Subcutaneous adipose tissue (tissue), 4 donors: ENCODE results near the gene ACTC1. TPM values are rescaled to one million over a fixed set of nuclear protein-coding genes. Genes with fewer than 3 reads are reported as not detected.

ENCODE experiments used
- total RNA-seq, 4 donors: library from RNA; depleted of rRNA; stranded (reverse); fragments of >200 nt; gene quantifications; one replicate each; pipeline ENCODE4 v1.1.0, GENCODE V29; 2016
- TF ChIP-seq, protein P1 (sequence below): fragments of 450-650 bp; IDR thresholded peaks from one replicate; pipeline ENCODE4 v1.5.1; 2016; ENCODE audit warnings: low read depth, mild to moderate bottlenecking, control low read depth, antibody characterized with exemption, moderate library complexity

ACTC1 gene
- total RNA-seq, 4 donors from 2014 or later = 0.44 TPM; not detected in 3

DNA sequence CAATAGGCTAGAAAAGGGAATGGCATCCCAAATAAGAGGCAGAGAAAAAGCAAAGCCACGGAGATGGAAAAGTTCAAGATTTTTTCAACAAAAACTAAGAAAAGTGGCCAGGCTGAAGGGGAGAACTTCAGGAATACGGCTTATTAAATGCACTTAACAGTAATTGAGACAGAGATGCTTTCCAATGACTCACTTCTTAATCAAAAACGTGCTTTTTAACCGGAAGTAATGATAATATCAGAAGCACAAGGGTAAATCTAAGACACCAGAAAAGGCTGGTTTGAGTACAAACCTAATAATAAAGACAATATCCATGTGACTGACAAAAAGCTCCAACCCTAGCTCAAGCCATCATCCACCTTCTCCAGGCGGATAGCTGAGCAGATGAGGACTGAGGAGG lies 24.8 kb upstream of the ACTC1 start:
- TF ChIP-seq, protein P1, sequence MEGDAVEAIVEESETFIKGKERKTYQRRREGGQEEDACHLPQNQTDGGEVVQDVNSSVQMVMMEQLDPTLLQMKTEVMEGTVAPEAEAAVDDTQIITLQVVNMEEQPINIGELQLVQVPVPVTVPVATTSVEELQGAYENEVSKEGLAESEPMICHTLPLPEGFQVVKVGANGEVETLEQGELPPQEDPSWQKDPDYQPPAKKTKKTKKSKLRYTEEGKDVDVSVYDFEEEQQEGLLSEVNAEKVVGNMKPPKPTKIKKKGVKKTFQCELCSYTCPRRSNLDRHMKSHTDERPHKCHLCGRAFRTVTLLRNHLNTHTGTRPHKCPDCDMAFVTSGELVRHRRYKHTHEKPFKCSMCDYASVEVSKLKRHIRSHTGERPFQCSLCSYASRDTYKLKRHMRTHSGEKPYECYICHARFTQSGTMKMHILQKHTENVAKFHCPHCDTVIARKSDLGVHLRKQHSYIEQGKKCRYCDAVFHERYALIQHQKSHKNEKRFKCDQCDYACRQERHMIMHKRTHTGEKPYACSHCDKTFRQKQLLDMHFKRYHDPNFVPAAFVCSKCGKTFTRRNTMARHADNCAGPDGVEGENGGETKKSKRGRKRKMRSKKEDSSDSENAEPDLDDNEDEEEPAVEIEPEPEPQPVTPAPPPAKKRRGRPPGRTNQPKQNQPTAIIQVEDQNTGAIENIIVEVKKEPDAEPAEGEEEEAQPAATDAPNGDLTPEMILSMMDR = no peak

DNA sequence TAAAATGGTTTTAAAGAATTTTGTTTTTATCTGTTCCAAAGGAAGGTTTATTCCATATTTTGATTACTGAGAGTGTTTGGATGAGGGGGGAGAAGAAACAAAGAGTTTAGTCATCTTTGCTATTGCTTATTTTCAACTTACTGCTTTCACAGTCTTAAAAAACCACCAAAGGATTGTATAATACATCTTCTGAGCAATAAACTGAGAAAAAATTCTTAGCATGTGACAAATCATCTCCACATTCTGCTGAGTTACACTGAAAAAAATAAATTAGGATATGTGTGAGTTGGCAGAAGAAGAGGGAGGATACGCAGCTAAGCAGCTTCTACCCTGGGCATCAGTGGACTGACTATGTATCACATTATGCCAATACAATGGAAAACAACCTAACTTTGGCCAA lies 23.2 kb upstream of the ACTC1 start:
- TF ChIP-seq, protein P1 = no peak

DNA sequence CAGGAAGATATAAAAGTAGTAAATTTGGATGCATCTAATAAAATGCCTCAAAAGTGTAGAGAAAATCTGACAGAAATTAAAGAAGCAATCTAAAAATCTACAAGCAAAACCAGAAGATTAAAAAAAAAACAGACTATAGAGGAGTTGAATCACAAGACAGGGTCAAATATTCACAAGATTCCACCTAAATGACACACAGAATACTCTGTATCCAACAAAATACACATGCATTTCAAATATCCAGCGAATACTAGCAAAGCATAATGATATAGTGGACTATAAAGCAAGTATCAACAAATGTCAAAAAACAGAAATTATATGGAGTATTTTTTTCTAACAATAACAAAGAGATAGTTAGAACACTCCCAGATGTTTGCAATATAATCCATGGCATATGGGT lies 20.5 kb upstream of the ACTC1 start:
- TF ChIP-seq, protein P1 = no peak

DNA sequence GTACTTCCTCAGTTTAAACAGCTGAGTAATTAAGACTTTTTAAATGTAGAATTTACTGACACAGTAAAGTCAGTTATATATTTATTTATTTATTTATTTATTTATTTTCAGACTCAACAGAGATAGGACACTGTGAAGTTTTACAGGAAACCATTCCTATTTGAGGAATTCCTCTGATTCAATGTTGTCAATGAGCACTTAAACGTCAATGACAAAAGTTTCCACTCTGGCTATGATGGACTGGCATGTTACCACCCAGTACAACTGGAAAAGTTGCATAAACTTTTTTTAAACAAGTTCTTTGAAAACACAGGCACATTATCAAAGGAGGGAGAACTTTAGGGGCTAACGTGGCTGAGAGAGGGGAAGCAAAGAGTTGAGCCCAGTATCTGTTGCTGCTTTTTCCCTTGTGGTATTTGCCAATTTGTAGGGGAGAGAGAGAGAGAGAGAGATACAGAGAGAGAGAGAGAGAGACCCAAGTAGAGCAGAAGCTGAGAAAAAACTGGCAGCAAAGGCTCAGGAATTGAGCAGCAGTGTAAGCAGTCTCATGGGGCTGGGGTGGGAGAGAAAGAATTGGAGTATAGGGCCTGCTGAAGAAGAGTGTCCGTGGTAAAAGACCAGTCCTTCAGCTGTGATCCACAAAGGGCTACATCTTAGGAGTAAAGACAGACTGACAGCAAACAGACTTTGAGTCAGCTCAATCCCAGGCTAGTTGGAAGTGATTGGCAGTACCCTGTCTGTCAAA lies 18.3 kb upstream of the ACTC1 start:
- TF ChIP-seq, protein P1 = no peak

DNA sequence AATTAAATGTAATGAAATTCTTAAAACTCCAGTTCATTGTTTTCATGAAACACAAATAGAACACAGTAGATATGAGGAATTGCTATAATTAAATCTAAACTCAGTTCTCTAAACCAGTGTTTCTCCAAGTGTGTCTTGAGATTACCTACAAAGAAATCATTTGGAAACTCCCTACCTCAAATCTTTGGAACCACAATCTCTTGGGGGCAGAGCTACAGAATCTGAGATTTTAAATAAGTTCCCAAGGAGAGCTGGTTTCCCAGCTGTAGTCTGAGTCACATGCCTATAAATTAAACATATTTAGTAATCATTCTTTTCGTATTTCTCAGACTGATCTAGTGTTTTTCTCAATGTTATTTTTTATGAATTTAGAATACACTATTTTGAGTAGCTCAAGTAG lies 17.0 kb upstream of the ACTC1 start:
- TF ChIP-seq, protein P1 = no peak

DNA sequence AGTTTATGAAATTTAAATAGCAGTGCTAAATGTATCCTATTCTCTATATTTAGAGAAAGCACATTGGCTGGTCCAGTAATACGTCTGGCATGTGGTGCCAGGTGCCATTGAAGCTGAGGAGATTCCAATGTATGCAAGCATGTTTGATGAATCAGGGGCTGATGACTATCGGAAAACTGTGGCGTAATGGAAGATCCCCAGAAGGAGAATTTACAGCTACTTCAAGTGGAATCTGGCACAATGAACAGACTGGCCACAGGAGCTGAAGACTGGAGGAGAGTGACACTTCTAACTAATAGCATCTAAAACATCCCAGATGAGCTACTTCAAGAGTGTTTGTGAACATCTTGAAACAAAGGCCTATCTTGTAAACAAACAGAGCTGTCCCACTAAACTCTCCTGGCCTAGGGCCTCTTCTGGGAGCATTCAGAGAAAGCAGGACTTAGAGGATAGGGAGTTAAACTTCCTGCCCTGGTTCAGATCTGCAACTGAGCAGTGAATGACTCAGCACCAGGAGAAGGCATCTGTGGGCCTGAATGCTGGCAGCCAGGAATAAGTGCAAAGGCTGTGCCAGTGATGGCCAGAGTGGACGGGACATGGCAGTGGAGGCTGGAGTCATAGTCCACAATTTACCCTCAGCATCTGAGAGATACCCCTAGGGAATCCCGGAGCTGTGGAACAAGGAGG lies 15.2 kb upstream of the ACTC1 start:
- TF ChIP-seq, protein P1 = no peak

DNA sequence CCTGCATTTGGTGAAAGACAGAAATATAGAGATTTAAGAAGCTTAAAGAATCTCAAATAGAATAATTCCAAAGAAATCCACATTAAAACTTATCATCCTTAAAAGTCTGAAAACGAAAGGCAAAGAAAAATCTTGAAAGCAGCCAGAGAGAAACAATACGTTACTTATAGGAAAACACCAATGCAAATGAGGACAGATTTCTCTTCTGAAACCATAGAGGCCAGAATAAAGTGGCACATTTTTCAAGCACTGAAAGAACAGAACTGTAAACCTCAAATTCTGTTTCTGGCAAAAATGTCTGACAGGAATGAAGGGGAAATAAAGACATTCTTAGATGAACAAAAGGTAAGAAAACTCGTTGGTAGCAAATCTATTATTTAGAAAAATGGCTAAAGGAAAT lies 13.8 kb upstream of the ACTC1 start:
- TF ChIP-seq, protein P1 = no peak
